Transverse colon (tissue), 4 donors: Measurements from ENCODE around the gene TTC39C. TPM values are rescaled to one million over a fixed set of nuclear protein-coding genes. Genes with fewer than 3 reads are reported as not detected.
"Not testable (repeated sequence)": the region's sequence is repeated elsewhere in the genome, so short reads cannot be mapped to it uniquely, and the experiment has no call there.

ENCODE experiments used
- DNase-seq: peaks from one replicate; pipeline ENCODE4 v3.0.0-alpha.2; 2019
- H3K27ac ChIP-seq, 4 donors: fragments of 200-600 bp; sonication (generic); 2 replicates each; pipeline ENCODE4 v1.5.1; 2016 to 2018; ENCODE audit warnings: inconsistent platforms in 4 of 4
- H3K27me3 ChIP-seq: fragments of 200-600 bp; sonication (generic); 2 replicates; pipeline ENCODE4 v1.5.1; 2017; ENCODE audit warnings: inconsistent platforms
- H3K36me3 ChIP-seq, 4 donors: fragments of 200-600 bp; sonication (generic); 2 replicates each; pipeline ENCODE4 v1.5.1; 2017 to 2019; ENCODE audit warnings: inconsistent platforms in 4 of 4
- H3K4me1 ChIP-seq, 4 donors: fragments of 200-600 bp; sonication (generic); 2 replicates each; pipeline ENCODE4 v1.5.1; 2017 to 2020; ENCODE audit warnings: inconsistent platforms in 4 of 4
- H3K4me3 ChIP-seq, 4 donors: fragments of 200-600 bp; sonication (generic); 1 replicate in 1 of 4; 2 replicates in 3 of 4; pipeline versions ENCODE4 v1.5.1 to v1.6.1; 2017 to 2019; ENCODE audit warnings: inconsistent platforms in 4 of 4
- H3K9me3 ChIP-seq, 2 donors: fragments of 200-600 bp; sonication (generic); 2 replicates each; pipeline ENCODE4 v1.5.1; 2017 to 2019; ENCODE audit warnings: inconsistent platforms in 2 of 2
- CTCF ChIP-seq, 5 experiments: fragments of 200-600 bp in 3 of 5; fragments of 450-650 bp in 2 of 5; sonication (generic) in 3 of 5; IDR thresholded peaks; 1 replicate in 2 of 5; 2 replicates in 3 of 5; pipeline ENCODE4 v1.5.1; 2016 to 2017; ENCODE audit warnings: antibody characterized with exemption in 5 of 5, inconsistent platforms in 3 of 5, mild to moderate bottlenecking in 2 of 5, moderate library complexity in 1 of 5
- EP300 ChIP-seq: sonication (generic); formaldehyde crosslinking; IDR thresholded peaks from one replicate; pipeline ENCODE4 v1.6.1; 2017; ENCODE audit warnings: antibody characterized with exemption, low read depth
- POLR2A ChIP-seq: fragments of 450-650 bp; IDR thresholded peaks from one replicate; pipeline ENCODE4 v1.6.1; 2016; ENCODE audit warnings: antibody characterized with exemption, mild to moderate bottlenecking, moderate library complexity
- POLR2AphosphoS5 ChIP-seq, 3 donors: sonication (generic); formaldehyde crosslinking; IDR thresholded peaks; one replicate each; pipeline ENCODE4 v1.6.1; 2016; ENCODE audit warnings: antibody characterized with exemption in 3 of 3
- WGBS, 2 donors: methylation state at CpG; one replicate each; pipeline ENCODE4 v1.1.5; 2018; ENCODE audit warnings: low coverage in 1 of 2; 5-methylcytosine and 5-hydroxymethylcytosine counted together
- in situ Hi-C, 4 donors: fragments of 200-750 bp; cut with MboI; loops; one replicate each; pipeline versions ENCODE4 v1.15.0 to v1.15.1; 2017; ENCODE audit warnings: low sequenced_read_pairs in 3 of 4, low pct_ligation_motif_present in 1 of 4, low pct_unique_long_range_greater_than_20kb in 1 of 4
- intact Hi-C: fragments of 100-400 bp; cut with DNase I; formaldehyde crosslinking; loops from one replicate; pipeline ENCODE4 v1.15.1; 2023; ENCODE audit warnings: low total_unique reads
- total RNA-seq, 4 donors: library from RNA; depleted of rRNA; stranded (reverse); fragments of >200 nt; gene quantifications; one replicate each; pipeline ENCODE4 v1.1.0, GENCODE V29; 2016

TTC39C gene
- total RNA-seq, 4 donors from 2014 or later = 4.8 to 18.4 (median 7.4) TPM

GRCh38 chr18:24055009-24055804 lies 40.7 kb downstream of the TTC39C start:
- TF ChIP-seq EP300 (no peak), CTCF (IDR thresholded peaks at IDR 0.05) (no peak), POLR2A (no peak), POLR2AphosphoS5 (IDR thresholded peaks at IDR 0.05) (no peak)
- H3K4me1 ChIP-seq = peaks cover 0 to 26% (median 8%) of the 10 kb centered on the region in 4 donors
- H3K4me3 ChIP-seq = no peak overlapping the region
- no peaks in the 10 kb centered on the region for H3K9me3 ChIP-seq
- WGBS, 2 donors = 67 to 71% methylated on average over 3 of the region's 3 CpGs
- DNase-seq = no peak
- H3K27ac ChIP-seq = no peak overlapping the region
- intact Hi-C loops = no loop called here
- no peaks in the 10 kb centered on the region for H3K36me3 ChIP-seq
- in situ Hi-C loops = no loop called here
- H3K27me3 ChIP-seq = no peaks in the 10 kb centered on the region

- in situ Hi-C loops = no loop called here
- no peak for DNase-seq
- TF ChIP-seq CTCF (IDR thresholded peaks at IDR 0.05) (no peak), POLR2A (no peak), EP300 (no peak), POLR2AphosphoS5 (IDR thresholded peaks at IDR 0.05) (no peak)
- H3K27me3 ChIP-seq = no peaks in the 10 kb centered on the region
- peaks cover 0 to 26% (median 7%) of the 10 kb centered on the region in 4 donors for H3K4me1 ChIP-seq
- no peak overlapping the region for H3K4me3 ChIP-seq
- H3K9me3 ChIP-seq = no peaks in the 10 kb centered on the region
- H3K36me3 ChIP-seq = no peaks in the 10 kb centered on the region
- H3K27ac ChIP-seq = no peak overlapping the region
- intact Hi-C loops = no loop called here
- 73 to 76% methylated on average over 2 of the region's 2 CpGs for WGBS, 2 donors
Observed at GRCh38 chr18:24055878-24056277, 41.3 kb downstream of the TTC39C start.

GRCh38 chr18:24056506-24056905 lies 42.0 kb downstream of the TTC39C start:
- 61 to 77% methylated on average over 2 of the region's 2 CpGs for WGBS, 2 donors
- H3K9me3 ChIP-seq = no peaks in the 10 kb centered on the region
- no peaks in the 10 kb centered on the region for H3K36me3 ChIP-seq
- in situ Hi-C loops (no loop called here), intact Hi-C loops (no loop called here)
- H3K27me3 ChIP-seq = no peaks in the 10 kb centered on the region
- TF ChIP-seq POLR2AphosphoS5 (IDR thresholded peaks at IDR 0.05) (no peak), EP300 (no peak), POLR2A (no peak), CTCF (IDR thresholded peaks at IDR 0.05) (no peak)
- DNase-seq = no peak
- H3K4me3 ChIP-seq = no peak overlapping the region
- peaks cover 0 to 19% (median under 1%) of the 10 kb centered on the region in 4 donors for H3K4me1 ChIP-seq
- no peak overlapping the region for H3K27ac ChIP-seq

GRCh38 chr18:24057804-24058203 lies 43.2 kb downstream of the TTC39C start:
- Histone ChIP-seq H3K27me3 (no peaks in the 10 kb centered on the region), H3K4me1 (peaks cover 0 to 16% (median 0%) of the 10 kb centered on the region in 4 donors), H3K9me3 (no peaks in the 10 kb centered on the region), H3K27ac (no peak overlapping the region), H3K4me3 (no peak overlapping the region), H3K36me3 (no peaks in the 10 kb centered on the region)
- intact Hi-C loops = no loop called here
- no peak for TF ChIP-seq POLR2A
- no peak for TF ChIP-seq CTCF (IDR thresholded peaks at IDR 0.05)
- TF ChIP-seq POLR2AphosphoS5 (IDR thresholded peaks at IDR 0.05) = no peak
- no peak for TF ChIP-seq EP300
- 100% methylated on average over 1 of the region's 1 CpG for WGBS, 2 donors
- no peak for DNase-seq
- in situ Hi-C loops = no loop called here

GRCh38 chr18:24059385-24059784 lies 44.8 kb downstream of the TTC39C start:
- 79 to 100% methylated on average over 4 of the region's 4 CpGs for WGBS, 2 donors

More at GRCh38 chr18:24059385-24059784, 44.8 kb downstream of the TTC39C start:
- intact Hi-C loops, H3K27me3 ChIP-seq, H3K36me3 ChIP-seq, H3K4me1 ChIP-seq, H3K27ac ChIP-seq, H3K4me3 ChIP-seq, DNase-seq, in situ Hi-C loops, H3K9me3 ChIP-seq: not testable (repeated sequence)
